ENCODE results near the gene DLEU7. TPM values are rescaled to one million over a fixed set of nuclear protein-coding genes. Genes with fewer than 3 reads are reported as not detected.

DLEU7 gene
- total RNA-seq, 1 donor from 2014 or later, result not detected

GRCh38 chr13:50873991-50874390, 30.5 kb upstream of the DLEU7 start:
- H3K4me3 Mint-ChIP-seq, result no peak overlapping the region
- ChIA-PET POLR2A (no interaction called here), CTCF (no interaction called here)
- no peaks in the 10 kb centered on the region for H3K36me3 Mint-ChIP-seq (ENCODE audit: low read depth)
- peaks cover 2% of the 10 kb centered on the region for H3K27me3 Mint-ChIP-seq
- H3K27ac Mint-ChIP-seq, result no peak overlapping the region
- no peaks in the 10 kb centered on the region for H3K9me3 Mint-ChIP-seq
- no peak for TF ChIP-seq CTCF (IDR thresholded peaks at IDR 0.05)
- DNase-seq (no peak), ATAC-seq (ENCODE audit: low read depth) (no peak)
- intact Hi-C loops (cut with micrococcal nuclease), result no loop called here
- no peaks in the 10 kb centered on the region for H3K4me1 Mint-ChIP-seq

GRCh38 chr13:50873467-50873866, 30.0 kb upstream of the DLEU7 start:
- no peaks in the 10 kb centered on the region for H3K36me3 Mint-ChIP-seq (ENCODE audit: low read depth)
- H3K9me3 Mint-ChIP-seq, result no peaks in the 10 kb centered on the region
- H3K4me1 Mint-ChIP-seq, result peaks cover 1% of the 10 kb centered on the region
- H3K4me3 Mint-ChIP-seq, result no peak overlapping the region
- ATAC-seq (ENCODE audit: low read depth) (no peak), DNase-seq (no peak)
- CTCF ChIA-PET, result no interaction called here
- intact Hi-C loops (cut with micrococcal nuclease), result no loop called here
- H3K27ac Mint-ChIP-seq, result no peak overlapping the region
- POLR2A ChIA-PET, result no interaction called here
- peaks cover 2% of the 10 kb centered on the region for H3K27me3 Mint-ChIP-seq
- no peak for TF ChIP-seq CTCF (IDR thresholded peaks at IDR 0.05)

GRCh38 chr13:50871405-50871804, 27.9 kb upstream of the DLEU7 start:
- intact Hi-C loops (cut with micrococcal nuclease), result no loop called here
- H3K36me3 Mint-ChIP-seq (ENCODE audit: low read depth), result no peaks in the 10 kb centered on the region
- no peak overlapping the region for H3K4me3 Mint-ChIP-seq
- ChIA-PET CTCF (no interaction called here), POLR2A (no interaction called here)
- H3K9me3 Mint-ChIP-seq, result no peaks in the 10 kb centered on the region
- no peak overlapping the region for H3K27ac Mint-ChIP-seq
- no peak for TF ChIP-seq CTCF (IDR thresholded peaks at IDR 0.05)
- ATAC-seq (ENCODE audit: low read depth), result no peak
- H3K27me3 Mint-ChIP-seq, result peaks cover 2% of the 10 kb centered on the region
- H3K4me1 Mint-ChIP-seq, result peaks cover 13% of the 10 kb centered on the region
- DNase-seq, result no peak

DNA sequence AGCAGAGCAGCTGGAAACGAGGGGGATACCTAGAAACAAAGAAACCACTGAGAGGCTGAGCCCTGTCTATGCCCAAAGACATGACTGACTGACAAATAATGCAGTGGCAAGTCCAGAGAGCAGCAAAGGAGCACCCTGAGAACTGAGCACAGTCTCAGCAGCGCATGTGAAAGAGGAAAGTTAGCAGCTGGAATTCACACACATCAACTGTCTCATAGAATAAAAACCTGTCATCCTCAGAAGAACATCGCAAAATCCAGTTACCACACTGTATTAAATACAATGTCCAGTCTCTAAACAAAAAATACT, 24.1 kb upstream of the DLEU7 start:
- Mint-ChIP-seq H3K4me3 (no peak overlapping the region), H3K27ac (no peak overlapping the region)
- CTCF ChIA-PET, result no interaction called here

GRCh38 chr13:50866817-50867636, 23.5 kb upstream of the DLEU7 start:
- DNase-seq, result no peak

More for the DNA sequence above, 24.1 kb upstream of the DLEU7 start:
- POLR2A ChIA-PET, result no interaction called here
- intact Hi-C loops (cut with micrococcal nuclease), result loop anchor here (5.0 kb wide), 1 partner anchor 45 kb away; no protein-coding TSS in a partner anchor
- Mint-ChIP-seq H3K4me1 (peaks cover 13% of the 10 kb centered on the region), H3K36me3 (ENCODE audit: low read depth) (no peaks in the 10 kb centered on the region), H3K9me3 (peaks cover 2% of the 10 kb centered on the region), H3K27me3 (peaks cover 2% of the 10 kb centered on the region)
- DNase-seq, result no peak
- no peak for ATAC-seq (ENCODE audit: low read depth)
- no peak for TF ChIP-seq CTCF (IDR thresholded peaks at IDR 0.05)

More at GRCh38 chr13:50866817-50867636, 23.5 kb upstream of the DLEU7 start:
- ChIA-PET POLR2A (no interaction called here), CTCF (no interaction called here)
- Mint-ChIP-seq H3K9me3 (peaks cover 2% of the 10 kb centered on the region), H3K4me1 (peaks cover 13% of the 10 kb centered on the region), H3K27me3 (peaks cover 2% of the 10 kb centered on the region), H3K4me3 (no peak overlapping the region), H3K27ac (no peak overlapping the region), H3K36me3 (ENCODE audit: low read depth) (no peaks in the 10 kb centered on the region)
- intact Hi-C loops (cut with micrococcal nuclease), result loop anchor here (5.0 kb wide), 1 partner anchor 45 kb away; no protein-coding TSS in a partner anchor
- ATAC-seq (ENCODE audit: low read depth), result no peak
- no peak for TF ChIP-seq CTCF (IDR thresholded peaks at IDR 0.05)
